IMR-90 (cell line): ENCODE results near the gene S100A12. TPM values are rescaled to one million over a fixed set of nuclear protein-coding genes. Genes with fewer than 3 reads are reported as not detected.

Experiments used
- ATAC-seq: fragments of 200-7000 bp; cut with Tn5 transposase; 2 replicates; pipeline ENCODE4 v1.9.1; 2020; ENCODE audit warnings: low read depth, mild to moderate bottlenecking, moderate library complexity
- BruUV-seq: library from RNA; stranded (reverse); fragments of 400-500 nt; replicated peaks from 2 replicates; lab custom pipeline; 2021; lab: Mats Ljungman, UMichigan
- CTCF ChIA-PET: fragments of 300-600 bp; formaldehyde crosslinking; extraction: SDS; loops from one replicate; lab custom pipeline; 2021; ENCODE audit warnings: antibody characterized with exemption; lab: Yijun Ruan, JAX
- POLR2A ChIA-PET: fragments of 300-600 bp; sonication (Branson Sonifier 250); formaldehyde crosslinking; loops from one replicate; lab custom pipeline; 2022; ENCODE audit warnings: antibody characterized with exemption; ENCODE audit not compliant: unreplicated experiment; lab: Charles Lee
- DNase-seq: peaks from one replicate; pipeline ENCODE4 v3.0.0; 2013
- H2AFZ ChIP-seq: replicated peaks from 2 replicates; pipeline ENCODE3; 2013; ENCODE audit warnings: low read length, mild to moderate bottlenecking; ENCODE audit not compliant: poor library complexity
- H2AK5ac ChIP-seq: 2 replicates; pipeline ENCODE4 v1.6.1; 2013; ENCODE audit warnings: low read depth, low read length, inconsistent platforms
- H2AK9ac ChIP-seq: replicated peaks from 2 replicates; pipeline ENCODE3; 2013; ENCODE audit warnings: mild to moderate bottlenecking, low read depth, low read length, moderate library complexity; ENCODE audit not compliant: poor library complexity
- H2BK120ac ChIP-seq: 2 replicates; pipeline ENCODE4 v1.6.1; 2013; ENCODE audit warnings: low read depth, low read length, inconsistent platforms
- H2BK15ac ChIP-seq: 3 replicates; pipeline ENCODE4 v1.6.1; 2013; ENCODE audit warnings: low read depth, low read length, inconsistent platforms
- H2BK20ac ChIP-seq: 2 replicates; pipeline ENCODE4 v1.6.1; 2013; ENCODE audit warnings: low read depth, mild to moderate bottlenecking, inconsistent platforms, low read length, moderate library complexity
- H2BK5ac ChIP-seq: 2 replicates; pipeline ENCODE4 v1.6.1; 2013; ENCODE audit warnings: mild to moderate bottlenecking, low read depth, low read length, inconsistent platforms; ENCODE audit not compliant: poor library complexity, severe bottlenecking
- H3K14ac ChIP-seq: replicated peaks from 2 replicates; pipeline ENCODE4 v1.6.1; 2013; ENCODE audit warnings: low read depth, low read length, inconsistent platforms
- H3K18ac ChIP-seq: 2 replicates; pipeline ENCODE4 v1.6.1; 2013; ENCODE audit warnings: low read depth, low read length, control low read depth
- H3K23ac ChIP-seq: 2 replicates; pipeline ENCODE4 v1.6.1; 2013; ENCODE audit warnings: low read depth, low read length, inconsistent platforms
- H3K27ac ChIP-seq: 2 replicates; pipeline ENCODE4 v1.5.1; 2013; ENCODE audit warnings: mild to moderate bottlenecking, control low read depth, low read length; ENCODE audit not compliant: insufficient read depth
- H3K27me3 ChIP-seq: 2 replicates; pipeline ENCODE4 v1.6.1; 2013; ENCODE audit warnings: low read length; ENCODE audit not compliant: control insufficient read depth, insufficient read depth
- H3K36me3 ChIP-seq: 2 replicates; pipeline ENCODE4 v1.6.1; 2013; ENCODE audit warnings: low read length, mixed read lengths; ENCODE audit not compliant: control insufficient read depth, insufficient read depth
- H3K4ac ChIP-seq: 2 replicates; pipeline ENCODE4 v1.6.1; 2013; ENCODE audit warnings: low read depth, low read length, inconsistent platforms
- H3K4me1 ChIP-seq: 2 replicates; pipeline ENCODE4 v1.6.1; 2013; ENCODE audit warnings: low read length, mixed read lengths; ENCODE audit not compliant: control insufficient read depth, insufficient read depth
- H3K4me2 ChIP-seq: 2 replicates; pipeline ENCODE4 v1.6.1; 2013; ENCODE audit warnings: low read depth, mild to moderate bottlenecking, control low read depth, low read length, moderate library complexity
- H3K4me3 ChIP-seq: 2 replicates; pipeline ENCODE4 v1.5.1; 2013; ENCODE audit warnings: low read depth, mild to moderate bottlenecking, control low read depth, low read length, moderate library complexity; ENCODE audit not compliant: insufficient read depth
- H3K56ac ChIP-seq: 2 replicates; pipeline ENCODE4 v1.6.1; 2013; ENCODE audit warnings: low read length, inconsistent platforms; ENCODE audit not compliant: insufficient read depth; ENCODE audit errors: extremely low read depth
- H3K79me1 ChIP-seq, 2 experiments: 2 replicates each; pipeline ENCODE4 v1.6.1; 2013; ENCODE audit warnings: low read length in 2 of 2, inconsistent platforms in 1 of 2, low read depth in 1 of 2
- H3K9ac ChIP-seq: 2 replicates; pipeline ENCODE4 v1.6.1; 2013; ENCODE audit warnings: low read depth, low read length, control low read depth
- H3K9me1 ChIP-seq: 2 replicates; pipeline ENCODE4 v1.6.1; 2013; ENCODE audit warnings: low read length, inconsistent platforms; ENCODE audit not compliant: insufficient read depth
- H3K9me3 ChIP-seq: 2 replicates; pipeline ENCODE4 v1.6.1; 2013; ENCODE audit warnings: low read length; ENCODE audit not compliant: control insufficient read depth, insufficient read depth
- H4K20me1 ChIP-seq: 2 replicates; pipeline ENCODE4 v1.6.1; 2013; ENCODE audit warnings: low read length, inconsistent platforms; ENCODE audit not compliant: insufficient read depth
- H4K5ac ChIP-seq: 2 replicates; pipeline ENCODE4 v1.6.1; 2013; ENCODE audit warnings: mild to moderate bottlenecking, low read depth, low read length, control low read depth
- H4K8ac ChIP-seq, 2 experiments: 2 replicates each; pipeline ENCODE4 v1.6.1; 2013; ENCODE audit warnings: low read depth in 2 of 2, low read length in 2 of 2, control low read depth in 1 of 2, inconsistent platforms in 1 of 2
- H4K91ac ChIP-seq: 2 replicates; pipeline ENCODE4 v1.6.1; 2013; ENCODE audit warnings: low read depth, low read length, inconsistent platforms; ENCODE audit not compliant: insufficient read depth
- BHLHE40 ChIP-seq: fragments of 150-350 bp; IDR thresholded peaks from 2 replicates; pipeline ENCODE4 v1.6.1; 2016; ENCODE audit warnings: mild to moderate bottlenecking, low read depth, low read length
- CEBPB ChIP-seq: IDR thresholded peaks from 2 replicates; pipeline ENCODE4 v1.6.1; 2012; ENCODE audit warnings: low read depth, low read length, improper control_type of control experiment
- CHD1 ChIP-seq: IDR thresholded peaks from 2 replicates; pipeline ENCODE4 v1.6.1; 2012; ENCODE audit warnings: low read depth, low read length, improper control_type of control experiment
- CTCF ChIP-seq: conservative IDR thresholded peaks from 2 replicates; pipeline ENCODE4 v1.5.1; 2012; ENCODE audit warnings: mild to moderate bottlenecking, low read depth, low read length, improper control_type of control experiment
- ELK1 ChIP-seq: fragments of 150-350 bp; IDR thresholded peaks from 2 replicates; pipeline ENCODE4 v1.6.1; 2016; ENCODE audit warnings: low read depth, mild to moderate bottlenecking, low read length, moderate library complexity, borderline replicate concordance
- FOS ChIP-seq: fragments of 150-350 bp; IDR thresholded peaks from 2 replicates; pipeline ENCODE4 v1.6.1; 2016; ENCODE audit warnings: low read depth, low read length
- MAFK ChIP-seq: IDR thresholded peaks from 2 replicates; pipeline ENCODE4 v1.6.1; 2012; ENCODE audit warnings: low read depth, low read length, improper control_type of control experiment
- MAZ ChIP-seq: IDR thresholded peaks from 2 replicates; pipeline ENCODE4 v1.6.1; 2012; ENCODE audit warnings: low read depth, mild to moderate bottlenecking, low read length, improper control_type of control experiment, moderate library complexity, borderline replicate concordance
- MXI1 ChIP-seq: IDR thresholded peaks from 2 replicates; pipeline ENCODE4 v1.6.1; 2012; ENCODE audit warnings: low read depth, mild to moderate bottlenecking, low read length, moderate library complexity, borderline replicate concordance
- NFE2L2 ChIP-seq: fragments of 150-350 bp; IDR thresholded peaks from 2 replicates; pipeline ENCODE4 v1.6.1; 2016; ENCODE audit warnings: low read depth, mild to moderate bottlenecking, low read length
- POLR2A ChIP-seq: IDR thresholded peaks from 2 replicates; pipeline ENCODE4 v1.6.1; 2012; ENCODE audit warnings: mild to moderate bottlenecking, low read depth, low read length
- RAD21 ChIP-seq: IDR thresholded peaks from 2 replicates; pipeline ENCODE4 v1.6.1; 2012; ENCODE audit warnings: low read length, improper control_type of control experiment
- RCOR1 ChIP-seq: IDR thresholded peaks from 2 replicates; pipeline ENCODE4 v1.6.1; 2012; ENCODE audit warnings: mild to moderate bottlenecking, low read length, improper control_type of control experiment; ENCODE audit not compliant: insufficient replicate concordance
- RFX5 ChIP-seq: IDR thresholded peaks from 2 replicates; pipeline ENCODE4 v1.8.0; 2012; ENCODE audit warnings: low read depth, mild to moderate bottlenecking, low read length, moderate library complexity
- SMC3 ChIP-seq: fragments of 150-350 bp; IDR thresholded peaks from 2 replicates; pipeline ENCODE4 v1.6.1; 2016; ENCODE audit warnings: low read depth, mild to moderate bottlenecking, antibody characterized with exemption, low read length, moderate library complexity
- USF2 ChIP-seq: fragments of 150-350 bp; IDR thresholded peaks from 2 replicates; pipeline ENCODE4 v1.6.1; 2017; ENCODE audit warnings: mild to moderate bottlenecking, antibody characterized with exemption, low read length, low read depth
- WGBS, 2 experiments: methylation state at CpG; one replicate each; pipeline versions ENCODE4 v1.1.5 to v1.1.7; 2013; ENCODE audit warnings: missing lambda C conversion rate in 2 of 2; ENCODE audit not compliant: insufficient read length in 1 of 2; ENCODE audit errors: extremely low coverage in 2 of 2; 5-methylcytosine and 5-hydroxymethylcytosine counted together
- dilution Hi-C: fragments of 300-500 bp; cut with HindIII; formaldehyde crosslinking; loops from one replicate; pipeline ENCODE4 v1.14.3; 2018; ENCODE audit warnings: low sequenced_read_pairs; ENCODE audit not compliant: unreplicated experiment
- in situ Hi-C: fragments of 300-500 bp; cut with MboI; formaldehyde crosslinking; loops from 3 replicates; pipeline ENCODE4 v1.14.3; 2019; ENCODE audit warnings: low sequenced_read_pairs, inconsistent platforms, mixed read lengths
- intact Hi-C: fragments of 100-400 bp; cut with micrococcal nuclease; formaldehyde crosslinking; loops from 2 replicates; pipeline ENCODE4 v1.10.0; 2022
- polyA plus RNA-seq, 3 experiments: library from polyadenylated mRNA; depleted of rRNA; stranded (reverse); fragments of >200 nt; gene quantifications; 2 replicates each; pipeline ENCODE4 v1.2.3, GENCODE V29; 2012; ENCODE audit warnings: low replicate concordance in 1 of 3
- total RNA-seq: library from RNA; depleted of rRNA; stranded (reverse); fragments of >200 nt; gene quantifications from 2 replicates; pipeline ENCODE4 v1.2.3, GENCODE V29; 2012

S100A12 gene
- total and polyA plus RNA-seq, 2 of the 4 experiments (the other 2 are of a cell fraction) = not detected

- POLR2A ChIA-PET = no interaction called here
- Histone ChIP-seq H3K4me1 (no peaks in the 10 kb centered on the region), H4K8ac (no peak overlapping the region), H2BK120ac (no peak overlapping the region), H2AK5ac (no peak overlapping the region), H3K27ac (no peak overlapping the region), H3K4me2 (no peak overlapping the region), H3K27me3 (peaks cover 4% of the 10 kb centered on the region), H3K9me3 (no peaks in the 10 kb centered on the region), H4K20me1 (no peaks in the 10 kb centered on the region), H3K18ac (no peak overlapping the region), H2AFZ (no peak overlapping the region), H2AK9ac (no peak overlapping the region), H3K23ac (no peak overlapping the region), H3K56ac (no peak overlapping the region), H3K79me1 (no peaks in the 10 kb centered on the region), H3K9ac (no peak overlapping the region), H3K4ac (no peak overlapping the region), H2BK5ac (no peak overlapping the region), H2BK15ac (no peak overlapping the region), H4K5ac (no peak overlapping the region), H3K14ac (no peak overlapping the region), H3K9me1 (no peaks in the 10 kb centered on the region), H3K4me3 (no peak overlapping the region), H3K36me3 (no peaks in the 10 kb centered on the region), H2BK20ac (no peak overlapping the region), H4K91ac (no peak overlapping the region)
- no peak for TF ChIP-seq FOS
- TF ChIP-seq SMC3 = no peak
- TF ChIP-seq NFE2L2 = no peak
- TF ChIP-seq BHLHE40 = no peak
- no peak for TF ChIP-seq POLR2A
- no peak for TF ChIP-seq MXI1
- no peak for TF ChIP-seq MAFK
- no peak for TF ChIP-seq RCOR1
- TF ChIP-seq RFX5 = no peak
- TF ChIP-seq USF2 = no peak
- TF ChIP-seq ELK1 = no peak
- TF ChIP-seq CHD1 = no peak
- TF ChIP-seq MAZ = no peak
- TF ChIP-seq RAD21 = no peak
- TF ChIP-seq CEBPB = no peak
- no peak for TF ChIP-seq CTCF
- in situ Hi-C loops (no loop called here), dilution Hi-C loops (no loop called here), intact Hi-C loops (no loop called here)
- DNase-seq (no peak), ATAC-seq (no peak)
- 72% methylated on average over 8 of the region's 10 CpGs; no CpG with 5 or more reads in 1 of the 2 experiments for WGBS, 2 experiments
- no TSS peak for BruUV-seq
- CTCF ChIA-PET = no interaction called here
These were observed 35.1 kb downstream of the S100A12 start for GRCh38 chr1:153340356-153340755.
